SIG-M5 treated with dmso at 0.1 percent for 504 hours (cell line): ENCODE measurements around the gene AMFR.

Experiments
- DNase-seq: peaks from one replicate; lab custom pipeline; 2025; ENCODE audit not compliant: unreplicated experiment; lab: John Stamatoyannopoulos, UW

Gene AMFR

GRCh38 chr16:56314244-56314850, 111.0 kb downstream of the AMFR start:
- DNase-seq = no peak

- no peak for DNase-seq
These were observed 112.8 kb downstream of the AMFR start for GRCh38 chr16:56312556-56312955.

DNA sequence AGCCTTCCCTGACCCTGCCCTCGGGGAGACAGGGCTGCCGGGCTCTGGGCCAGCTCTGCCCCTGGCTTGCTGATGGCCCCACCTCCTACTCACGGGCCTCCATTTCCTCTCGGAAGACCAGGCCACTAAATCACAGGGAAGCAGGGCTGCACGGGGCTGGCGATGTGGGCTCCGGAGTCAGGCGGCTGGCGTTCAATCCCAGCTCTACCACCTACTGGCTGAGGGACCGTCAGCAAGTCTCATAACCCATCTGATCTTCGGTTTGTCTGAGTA, 113.4 kb downstream of the AMFR start:
- DNase-seq = no peak
